PC-9 (cell line): ENCODE measurements around the gene MIEF1. TPM values are rescaled to one million over a fixed set of nuclear protein-coding genes. Genes with fewer than 3 reads are reported as not detected.

Source experiments
- BruUV-seq: library from RNA; stranded (reverse); fragments of 400-500 nt; replicated peaks from 2 replicates; lab custom pipeline; 2021; lab: Mats Ljungman, UMichigan
- CTCF ChIA-PET: fragments of 300-600 bp; sonication (Branson Sonifier 250); formaldehyde crosslinking; loops from one replicate; lab custom pipeline; 2022; ENCODE audit warnings: antibody characterized with exemption; lab: Charles Lee
- POLR2A ChIA-PET: fragments of 300-600 bp; sonication (Branson Sonifier 250); formaldehyde crosslinking; loops from one replicate; lab custom pipeline; 2022; ENCODE audit warnings: antibody characterized with exemption; ENCODE audit not compliant: unreplicated experiment; lab: Charles Lee
- DNase-seq, 2 experiments: peaks; one replicate each; pipeline versions ENCODE4 v3.0.0 to v3.0.0-alpha.2; 2015 to 2022; ENCODE audit warnings: mixed read lengths in 1 of 2
- H2AFZ ChIP-seq: fragments of 200-600 bp; sonication (generic); 2 replicates; pipeline ENCODE4 v1.8.1; 2017; ENCODE audit warnings: antibody characterized with exemption
- H3F3A ChIP-seq: fragments of 200-600 bp; sonication (generic); 2 replicates; pipeline ENCODE4 v1.8.1; 2017; ENCODE audit warnings: antibody characterized with exemption, mild to moderate bottlenecking, low read depth; ENCODE audit not compliant: insufficient read depth
- H3K27ac ChIP-seq: fragments of 200-600 bp; sonication (generic); 2 replicates; pipeline ENCODE4 v1.6.1; 2016; ENCODE audit warnings: mixed run types
- H3K27me3 ChIP-seq: fragments of 200-600 bp; sonication (generic); 2 replicates; pipeline ENCODE4 v1.6.1; 2016; ENCODE audit warnings: low read depth, mixed run types; ENCODE audit not compliant: insufficient read depth
- H3K36me3 ChIP-seq: fragments of 200-600 bp; sonication (generic); 2 replicates; pipeline ENCODE4 v1.6.1; 2016; ENCODE audit warnings: low read depth, mixed run types
- H3K4me1 ChIP-seq: fragments of 200-600 bp; sonication (generic); replicated peaks from 2 replicates; pipeline ENCODE4 v1.6.1; 2016; ENCODE audit warnings: mixed run types; ENCODE audit not compliant: insufficient read depth
- H3K4me2 ChIP-seq: fragments of 200-600 bp; sonication (generic); 2 replicates; pipeline ENCODE4 v1.6.1; 2017; ENCODE audit warnings: mixed run types
- H3K4me3 ChIP-seq: fragments of 200-600 bp; sonication (generic); 2 replicates; pipeline ENCODE4 v1.6.1; 2016; ENCODE audit warnings: mixed run types
- H3K79me2 ChIP-seq: fragments of 200-600 bp; sonication (generic); 2 replicates; pipeline ENCODE4 v1.6.1; 2017; ENCODE audit warnings: low read depth, mixed run types
- H3K9me2 ChIP-seq: fragments of 200-600 bp; sonication (generic); 2 replicates; pipeline ENCODE4 v1.8.1; 2017; ENCODE audit warnings: mild to moderate bottlenecking; ENCODE audit not compliant: insufficient read depth
- H3K9me3 ChIP-seq: fragments of 200-600 bp; sonication (generic); 2 replicates; pipeline ENCODE4 v1.8.1; 2016; ENCODE audit warnings: low read depth; ENCODE audit not compliant: insufficient read depth
- H4K20me1 ChIP-seq: fragments of 200-600 bp; sonication (generic); 2 replicates; pipeline ENCODE4 v1.8.1; 2017; ENCODE audit not compliant: insufficient read depth
- EZH2 ChIP-seq: fragments of 200-600 bp; sonication (generic); IDR thresholded peaks from 2 replicates; pipeline ENCODE4 v1.8.0; 2017; ENCODE audit warnings: antibody characterized with exemption, low read depth
- intact Hi-C: fragments of 100-400 bp; cut with micrococcal nuclease; formaldehyde crosslinking; loops from one replicate; pipeline ENCODE4 v1.10.0; 2022; ENCODE audit not compliant: unreplicated experiment
- total RNA-seq: library from RNA; stranded (reverse); gene quantifications from 2 replicates; pipeline ENCODE4 v1.2.3, GENCODE V29; 2021
- TF ChIP-seq, protein P1 (sequence below): fragments of 200-600 bp; sonication (generic); conservative IDR thresholded peaks from 2 replicates; pipeline ENCODE4 v1.6.1; 2017; ENCODE audit warnings: mixed run types, antibody characterized with exemption, mild to moderate bottlenecking, moderate library complexity

MIEF1 gene
- total RNA-seq, 1 experiment from 2014 or later = 36.9 TPM

DNA sequence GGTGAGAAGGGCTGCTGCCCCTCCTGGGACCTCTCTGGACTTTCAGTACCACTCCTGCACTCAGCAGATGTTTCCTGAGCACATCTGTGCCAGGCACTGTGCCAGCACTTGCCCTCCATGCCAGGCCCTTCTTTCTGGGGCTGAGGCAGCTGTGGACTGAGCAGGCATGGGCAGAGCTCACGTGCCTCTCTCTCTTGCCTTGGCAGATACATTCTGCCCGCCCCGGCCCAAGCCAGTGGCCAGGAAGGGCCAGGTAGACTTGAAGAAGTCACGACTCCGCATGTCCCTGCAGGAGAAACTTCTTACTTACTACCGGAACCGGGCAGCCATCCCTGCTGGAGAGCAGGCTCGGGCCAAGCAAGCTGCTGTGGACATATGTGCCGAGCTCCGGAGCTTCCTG lies 9.9 kb downstream of the MIEF1 start:
- Histone ChIP-seq H3K36me3 (peaks cover 65% of the 10 kb centered on the region), H3K9me2 (no peaks in the 10 kb centered on the region), H4K20me1 (peaks cover 46% of the 10 kb centered on the region), H3K27me3 (no peaks in the 10 kb centered on the region), H3K4me2 (no peak overlapping the region), H3K4me1 (no peaks in the 10 kb centered on the region), H3K27ac (no peak overlapping the region), H3K4me3 (no peak overlapping the region), H3K79me2 (peaks cover 41% of the 10 kb centered on the region), H3K9me3 (no peaks in the 10 kb centered on the region), H3F3A (peaks cover 31% of the 10 kb centered on the region; the same call in 1 of the 2 replicates), H2AFZ (no peak overlapping the region)
- ChIA-PET POLR2A (no interaction called here), CTCF (interaction anchor here (0.7 kb wide), 1 partner anchor 17 kb away, joined by 3 read pairs; no protein-coding TSS in a partner anchor)
- intact Hi-C loops = no loop called here
- BruUV-seq = no TSS peak
- TF ChIP-seq, protein P1, sequence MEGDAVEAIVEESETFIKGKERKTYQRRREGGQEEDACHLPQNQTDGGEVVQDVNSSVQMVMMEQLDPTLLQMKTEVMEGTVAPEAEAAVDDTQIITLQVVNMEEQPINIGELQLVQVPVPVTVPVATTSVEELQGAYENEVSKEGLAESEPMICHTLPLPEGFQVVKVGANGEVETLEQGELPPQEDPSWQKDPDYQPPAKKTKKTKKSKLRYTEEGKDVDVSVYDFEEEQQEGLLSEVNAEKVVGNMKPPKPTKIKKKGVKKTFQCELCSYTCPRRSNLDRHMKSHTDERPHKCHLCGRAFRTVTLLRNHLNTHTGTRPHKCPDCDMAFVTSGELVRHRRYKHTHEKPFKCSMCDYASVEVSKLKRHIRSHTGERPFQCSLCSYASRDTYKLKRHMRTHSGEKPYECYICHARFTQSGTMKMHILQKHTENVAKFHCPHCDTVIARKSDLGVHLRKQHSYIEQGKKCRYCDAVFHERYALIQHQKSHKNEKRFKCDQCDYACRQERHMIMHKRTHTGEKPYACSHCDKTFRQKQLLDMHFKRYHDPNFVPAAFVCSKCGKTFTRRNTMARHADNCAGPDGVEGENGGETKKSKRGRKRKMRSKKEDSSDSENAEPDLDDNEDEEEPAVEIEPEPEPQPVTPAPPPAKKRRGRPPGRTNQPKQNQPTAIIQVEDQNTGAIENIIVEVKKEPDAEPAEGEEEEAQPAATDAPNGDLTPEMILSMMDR = no peak
- TF ChIP-seq EZH2 = no peak
- DNase-seq = no peak

DNA sequence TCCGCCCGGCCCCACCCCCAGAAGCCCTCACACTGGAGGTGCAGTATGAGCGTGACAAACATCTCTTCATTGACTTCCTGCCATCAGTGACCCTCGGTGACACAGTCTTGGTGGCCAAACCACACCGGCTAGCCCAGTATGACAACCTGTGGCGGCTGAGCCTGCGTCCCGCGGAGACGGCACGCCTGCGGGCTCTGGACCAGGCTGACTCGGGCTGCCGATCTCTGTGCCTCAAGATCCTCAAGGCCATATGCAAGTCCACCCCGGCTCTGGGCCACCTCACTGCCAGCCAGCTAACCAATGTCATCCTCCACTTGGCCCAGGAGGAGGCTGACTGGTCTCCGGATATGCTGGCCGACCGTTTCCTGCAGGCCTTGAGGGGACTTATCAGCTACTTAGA lies 11.7 kb downstream of the MIEF1 start:
- H3K4me1 ChIP-seq = peaks cover 8% of the 10 kb centered on the region
- H3K27ac ChIP-seq = no peak overlapping the region
- peaks cover 58% of the 10 kb centered on the region for H3K36me3 ChIP-seq
- no peaks in the 10 kb centered on the region for H3K9me3 ChIP-seq
- DNase-seq = peak in 1 of 2 experiments; percentile 28
- peaks cover 36% of the 10 kb centered on the region; the same call in 1 of the 2 replicates for H3K79me2 ChIP-seq
- no peak overlapping the region for H3K4me2 ChIP-seq
- ChIA-PET CTCF (interaction anchor here (0.5 to 0.9 kb wide), 2 partner anchors 78 to 114 kb away, joined by 3 to 4 read pairs; partner anchors contain the start of gene TAB1), POLR2A (interaction anchor here (0.8 kb wide), 1 partner anchor 15 kb away, joined by 4 read pairs; no protein-coding TSS in a partner anchor)
- no peaks in the 10 kb centered on the region for H3K9me2 ChIP-seq
- no peak overlapping the region for H2AFZ ChIP-seq
- BruUV-seq = no TSS peak
- H4K20me1 ChIP-seq = peaks cover 34% of the 10 kb centered on the region
- H3K27me3 ChIP-seq = no peaks in the 10 kb centered on the region
- intact Hi-C loops = no loop called here
- H3K4me3 ChIP-seq = no peak overlapping the region
- peaks cover 46% of the 10 kb centered on the region for H3F3A ChIP-seq
- TF ChIP-seq, protein P1 = no peak
- TF ChIP-seq EZH2 = no peak

DNA sequence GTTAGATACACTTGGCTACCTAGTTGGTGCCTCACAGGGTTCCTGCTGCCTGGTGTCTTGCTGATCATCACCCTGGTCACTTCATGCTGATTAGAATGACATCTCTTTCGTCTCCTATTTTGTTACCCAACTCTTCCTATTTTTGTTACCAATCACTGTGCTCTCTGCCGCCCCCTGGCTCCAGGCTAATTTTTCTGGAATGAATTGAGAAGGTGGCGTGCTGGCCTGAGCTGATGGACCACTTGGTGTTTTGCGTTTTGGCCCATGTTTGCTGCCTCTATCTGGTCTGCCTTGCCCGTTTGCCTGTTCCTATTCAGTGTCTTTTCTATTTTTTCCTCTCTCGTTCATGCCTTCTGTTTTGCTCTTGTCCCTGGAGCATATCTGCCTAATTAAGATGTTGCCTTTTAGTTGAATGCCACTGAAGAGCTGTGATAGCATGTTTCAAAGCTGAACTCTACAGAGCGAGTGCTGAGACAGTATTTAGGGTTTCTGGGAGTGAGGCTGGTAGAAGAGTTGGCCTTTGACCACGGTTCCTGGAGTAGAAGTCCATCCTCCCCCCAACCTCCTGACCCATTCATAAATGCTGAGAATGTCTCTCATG lies 12.4 kb downstream of the MIEF1 start:
- Histone ChIP-seq H3K4me2 (no peak overlapping the region), H3K36me3 (peaks cover 51% of the 10 kb centered on the region), H2AFZ (no peak overlapping the region), H3K27me3 (no peaks in the 10 kb centered on the region), H3K9me2 (no peaks in the 10 kb centered on the region), H4K20me1 (peaks cover 27% of the 10 kb centered on the region), H3K27ac (no peak overlapping the region), H3F3A (peaks cover 53% of the 10 kb centered on the region), H3K4me3 (no peak overlapping the region), H3K4me1 (peaks cover 11% of the 10 kb centered on the region), H3K79me2 (peaks cover 36% of the 10 kb centered on the region; the same call in 1 of the 2 replicates), H3K9me3 (no peaks in the 10 kb centered on the region)
- TF ChIP-seq, protein P1 = peak; percentile 86
- TF ChIP-seq EZH2 = no peak
- BruUV-seq = no TSS peak
- peak; percentile 42 to 66 for DNase-seq
- ChIA-PET CTCF (interaction anchor here (0.6 to 1.3 kb wide), 4 partner anchors 13 to 752 kb away, joined by 3 to 4 read pairs (median 3); partner anchors contain the start of genes MIEF1 and TAB1), POLR2A (interaction anchor here (0.8 to 0.9 kb wide), 3 partner anchors 12 to 171 kb away, joined by 4 read pairs; partner anchors contain the start of gene MIEF1)
- intact Hi-C loops = no loop called here
